Esophagus mucosa (tissue), 1 donor: ENCODE results near the gene TMEM123. TPM values are rescaled to one million over a fixed set of nuclear protein-coding genes. Genes with fewer than 3 reads are reported as not detected.
"Not testable (repeated sequence)": the region's sequence is repeated elsewhere in the genome, so short reads cannot be mapped to it uniquely, and the experiment has no call there.

Experiments used
- ATAC-seq: fragments of 200-7000 bp; cut with Tn5 transposase; one replicate; pipeline ENCODE4 v1.9.1; 2020
- total RNA-seq: library from RNA; stranded (reverse); gene quantifications from one replicate; pipeline ENCODE4 v1.2.4, GENCODE V29; 2023
- donor health status: DM: yes; HTN: yes; CAD: no.

The TMEM123 gene
- total RNA-seq, 1 donor from 2014 or later = 131 TPM

GRCh38 chr11:102391549-102392237, 60.9 kb downstream of the TMEM123 start:
- peak; percentile 9 for ATAC-seq

- peak; percentile 81 for ATAC-seq
Measured at GRCh38 chr11:102390667-102391465, 61.7 kb downstream of the TMEM123 start.

GRCh38 chr11:102389253-102389652, 63.3 kb downstream of the TMEM123 start:
- ATAC-seq = peak; percentile 79

DNA sequence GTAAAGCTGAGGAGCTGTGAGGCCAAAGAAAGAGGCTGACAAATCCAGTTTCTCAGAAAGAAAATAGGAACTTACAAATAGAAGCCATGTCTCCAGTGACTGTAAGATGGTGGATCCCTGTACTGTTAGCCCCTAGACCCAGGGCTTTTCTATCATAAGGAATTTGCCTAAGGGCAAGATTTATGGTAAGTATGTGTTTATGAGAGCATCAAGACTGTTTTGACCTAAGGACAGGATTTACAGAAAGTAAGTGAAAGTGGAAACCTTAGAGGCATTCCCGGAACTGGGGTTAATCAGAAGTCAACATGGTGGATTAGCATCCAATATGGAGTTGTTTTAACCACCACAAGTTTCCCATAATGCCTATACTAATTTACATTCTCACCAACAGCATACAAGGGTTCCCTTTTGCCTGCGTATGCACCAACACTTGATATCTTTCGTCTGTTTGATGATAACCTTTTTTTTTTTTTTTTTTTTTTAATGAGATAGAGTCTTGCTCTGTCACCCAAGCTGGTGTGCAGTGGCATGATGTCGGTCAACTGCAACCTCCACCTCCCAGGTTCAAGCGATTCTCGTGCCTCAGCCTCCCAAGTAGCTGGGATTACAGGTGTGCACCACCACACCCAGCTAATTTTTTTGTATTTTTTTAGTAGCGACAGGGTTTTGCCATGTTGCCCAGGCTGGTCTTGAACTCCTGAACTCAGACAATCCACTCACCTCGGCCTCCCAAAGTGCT, 65.4 kb downstream of the TMEM123 start:
- ATAC-seq = no peak

DNA sequence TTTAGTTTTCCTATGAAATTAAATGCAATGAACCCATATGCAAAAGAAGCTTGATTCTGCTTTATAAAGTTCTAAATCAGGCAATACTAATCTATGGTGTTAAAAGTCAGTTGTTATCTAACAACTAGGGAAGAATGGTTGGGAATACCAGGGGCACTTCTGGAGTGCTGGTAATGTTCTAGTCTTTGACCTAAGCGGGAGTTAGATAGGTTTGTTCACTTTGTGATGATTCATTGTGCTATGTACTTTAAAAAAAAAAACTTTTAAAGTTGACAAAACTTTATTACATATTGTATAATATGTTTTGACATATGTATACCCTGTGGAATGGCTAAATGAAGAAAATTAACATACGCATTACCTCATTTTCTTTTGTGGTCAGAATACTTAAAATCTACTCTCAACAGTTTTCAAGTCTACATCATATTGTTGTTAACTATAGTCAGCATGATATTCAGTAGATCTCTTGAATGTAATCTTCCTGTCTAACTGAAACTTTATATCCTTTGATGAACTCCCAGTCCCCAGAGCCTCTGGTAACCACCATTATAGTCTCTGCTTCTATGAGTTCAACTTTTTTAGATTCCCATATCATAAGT, 66.3 kb downstream of the TMEM123 start:
- no peak for ATAC-seq

- no peak for ATAC-seq
Measured at GRCh38 chr11:102385085-102386007, 67.2 kb downstream of the TMEM123 start.

- ATAC-seq = no peak
Measured at GRCh38 chr11:102384419-102385079, 68.0 kb downstream of the TMEM123 start.

- ATAC-seq = no peak
Measured at GRCh38 chr11:102383839-102384238, 68.7 kb downstream of the TMEM123 start.

DNA sequence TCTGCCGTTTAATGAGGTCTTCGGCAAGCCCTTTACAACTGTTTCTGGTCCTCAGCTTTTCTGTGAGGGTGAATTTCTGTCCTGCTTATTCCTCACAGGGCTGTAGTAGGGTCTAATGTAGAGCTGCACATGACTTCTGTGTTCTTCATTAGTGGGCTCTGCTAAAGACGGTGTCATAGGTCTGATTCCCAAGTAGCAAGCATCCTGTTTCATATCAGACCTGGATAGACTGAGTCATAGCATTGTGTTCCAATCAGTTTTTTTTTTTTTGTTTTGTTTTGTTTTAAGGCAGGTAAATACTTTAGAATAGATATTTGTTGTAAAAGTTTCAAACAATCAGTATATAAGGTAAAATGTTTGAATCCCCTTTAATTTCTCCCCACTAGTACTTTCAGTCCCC, 70.2 kb downstream of the TMEM123 start:
- ATAC-seq = no peak

DNA sequence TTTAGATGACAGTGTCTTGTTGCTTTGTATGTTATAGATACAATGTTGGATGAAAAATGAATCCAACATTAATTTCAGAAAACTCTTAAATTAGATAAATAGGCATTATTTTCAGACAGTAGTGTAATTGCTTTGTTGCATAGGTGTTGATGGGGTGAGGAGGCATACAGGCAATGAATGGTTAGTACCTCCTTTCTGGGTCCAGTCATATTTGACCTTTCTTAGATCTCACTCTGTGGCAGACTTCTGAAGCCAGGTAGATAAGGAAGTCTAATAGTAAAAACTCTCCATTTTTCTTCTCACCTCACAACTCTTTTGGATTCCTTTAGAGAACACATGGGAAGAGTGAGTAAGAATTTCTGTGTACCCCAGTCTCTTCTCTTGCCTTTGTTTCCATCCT, 73.7 kb downstream of the TMEM123 start:
- no peak for ATAC-seq

- ATAC-seq = no peak
Measured at GRCh38 chr11:102377891-102378290, 74.7 kb downstream of the TMEM123 start.

DNA sequence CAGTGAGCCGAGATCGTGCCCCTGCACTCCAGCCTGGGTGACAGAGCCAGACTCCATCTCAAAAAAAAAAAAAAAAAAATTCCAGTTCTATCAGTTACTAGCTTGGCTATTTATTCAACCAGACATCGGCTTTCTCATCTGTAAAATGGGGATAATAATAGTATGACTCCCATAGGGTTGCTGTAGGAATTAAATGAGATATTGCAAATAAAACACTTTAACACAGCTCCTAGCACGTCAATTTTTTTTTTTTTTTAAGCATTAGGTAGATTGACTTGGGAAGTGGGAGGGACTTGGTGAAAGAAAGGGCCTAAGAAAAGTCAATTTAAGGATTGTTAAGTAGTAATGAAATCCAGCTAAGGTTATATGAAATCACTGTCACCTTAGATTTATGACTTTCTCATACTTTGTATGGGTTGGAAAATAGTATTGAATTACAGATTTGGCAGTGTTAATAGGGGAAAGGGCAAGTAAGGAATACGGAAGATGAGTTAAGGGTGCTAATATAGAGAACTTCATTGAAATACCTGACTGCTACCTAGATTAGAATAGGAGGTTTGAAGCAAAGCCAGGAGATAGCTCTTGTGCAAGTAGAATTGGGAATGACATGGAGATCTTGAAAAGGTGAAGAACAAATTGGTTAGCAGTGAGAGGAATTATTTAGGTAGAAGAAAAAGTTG, 76.7 kb downstream of the TMEM123 start:
- ATAC-seq = no peak

GRCh38 chr11:102374633-102375424, 77.7 kb downstream of the TMEM123 start:
- not testable (repeated sequence) for ATAC-seq

GRCh38 chr11:102368472-102368871, 84.1 kb downstream of the TMEM123 start:
- ATAC-seq = no peak

DNA sequence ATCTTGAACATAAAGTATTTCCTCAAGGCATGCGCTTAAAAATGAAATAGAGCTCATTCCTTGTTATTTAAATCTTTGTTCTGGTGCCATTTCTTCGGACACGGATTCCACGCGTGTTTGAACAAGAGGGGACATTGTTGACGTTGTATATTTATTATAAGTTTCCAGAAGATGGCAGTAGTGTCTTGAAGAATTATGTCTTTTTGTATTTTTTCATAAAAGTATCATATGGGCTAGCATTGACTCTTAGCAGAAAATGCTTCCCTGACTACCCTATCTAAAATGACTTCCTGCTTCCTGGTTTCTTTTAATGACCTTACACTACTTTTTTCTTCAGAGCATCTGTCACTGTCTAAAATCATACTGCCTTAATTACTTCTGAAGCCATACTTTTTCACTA, 85.2 kb downstream of the TMEM123 start:
- ATAC-seq = no peak

DNA sequence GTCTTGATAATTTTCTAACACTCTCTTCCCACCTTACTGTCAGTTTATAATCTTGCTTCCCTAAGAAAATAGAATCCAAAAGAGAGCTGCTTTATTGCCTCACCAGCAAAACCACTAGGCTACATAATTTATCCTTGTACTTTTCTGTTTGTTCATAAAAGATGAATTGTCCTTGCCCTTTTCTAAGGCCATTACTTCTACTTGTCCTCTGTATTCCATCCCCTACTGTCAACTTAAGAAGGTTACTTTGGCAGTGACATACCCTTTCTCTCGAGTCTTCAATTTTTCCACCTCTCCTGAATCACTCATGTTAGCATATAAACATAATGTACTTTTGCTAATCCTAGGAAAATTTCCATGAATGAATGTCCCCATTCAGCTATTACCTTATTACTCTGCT, 87.6 kb downstream of the TMEM123 start:
- ATAC-seq = no peak

DNA sequence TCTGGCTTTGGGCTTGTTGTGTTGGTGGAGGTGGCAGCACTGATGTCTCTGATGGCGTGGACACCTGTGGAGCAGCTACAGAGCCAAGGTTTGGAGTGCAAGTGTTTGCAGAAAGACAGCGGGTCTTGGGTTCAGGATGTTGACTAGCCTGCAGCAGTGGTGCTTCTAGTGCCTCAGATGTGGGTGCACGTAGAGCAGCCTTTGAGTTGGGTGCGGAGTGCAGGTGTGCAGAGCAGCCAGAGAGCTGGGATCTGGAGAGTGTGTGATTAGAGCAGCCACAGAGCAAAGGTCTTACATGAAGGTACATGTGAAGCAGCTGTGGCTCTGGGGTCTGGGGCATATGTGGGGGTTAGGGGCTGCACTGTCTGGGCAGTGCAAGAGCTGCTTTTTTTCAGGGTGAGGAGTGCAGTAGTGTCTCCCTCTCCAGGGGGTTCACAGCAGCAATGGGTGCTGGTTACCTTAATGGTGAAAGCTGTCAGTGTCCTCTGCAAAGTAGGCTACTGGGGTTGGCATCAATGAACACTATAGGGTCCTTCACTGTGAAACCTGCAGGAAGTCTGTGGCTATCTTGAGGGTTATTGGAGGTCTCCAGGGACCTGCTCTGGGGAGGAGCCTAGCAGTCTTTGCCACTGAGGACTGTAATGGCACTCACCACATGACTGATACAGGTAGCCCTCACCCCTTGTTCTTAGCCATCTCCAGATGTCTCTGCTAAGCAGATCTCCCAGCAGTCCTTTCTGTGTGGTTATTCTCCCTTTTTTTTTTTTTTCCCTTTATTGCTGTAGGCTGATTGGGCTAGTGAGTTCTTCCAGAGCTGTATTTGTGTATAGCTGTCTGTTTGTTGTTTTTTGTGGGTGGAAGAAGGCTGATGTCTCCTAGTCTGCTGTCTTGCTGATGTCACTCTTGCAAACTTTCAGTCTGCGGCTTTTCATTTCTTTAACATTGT, 91.2 kb downstream of the TMEM123 start:
- ATAC-seq = no peak

GRCh38 chr11:102360681-102361080, 91.9 kb downstream of the TMEM123 start:
- no peak for ATAC-seq

GRCh38 chr11:102359372-102359771, 93.2 kb downstream of the TMEM123 start:
- no peak for ATAC-seq
